Right lobe of liver (tissue), 4 donors: Measurements from ENCODE around the gene MAML2.

Experiments used
- POLR2A ChIP-seq: fragments of 450-650 bp; IDR thresholded peaks from one replicate; pipeline ENCODE4 v1.6.1; 2017; ENCODE audit warnings: antibody characterized with exemption, mild to moderate bottlenecking
- TF ChIP-seq, protein P1 (sequence below), 4 donors: fragments of 200-600 bp in 3 of 4; fragments of 450-650 bp in 1 of 4; IDR thresholded peaks; one replicate each; pipeline versions ENCODE4 v1.5.1 to v1.8.0; 2016 to 2022; ENCODE audit warnings: antibody characterized with exemption in 4 of 4, mild to moderate bottlenecking in 2 of 4
- donor health status: DM: no; HTN: no; CAD: no.
- donor health status: DM: no; HTN: no; CAD: no.
- donor health status: DM: no; HTN: yes; CAD: no.

DNA sequence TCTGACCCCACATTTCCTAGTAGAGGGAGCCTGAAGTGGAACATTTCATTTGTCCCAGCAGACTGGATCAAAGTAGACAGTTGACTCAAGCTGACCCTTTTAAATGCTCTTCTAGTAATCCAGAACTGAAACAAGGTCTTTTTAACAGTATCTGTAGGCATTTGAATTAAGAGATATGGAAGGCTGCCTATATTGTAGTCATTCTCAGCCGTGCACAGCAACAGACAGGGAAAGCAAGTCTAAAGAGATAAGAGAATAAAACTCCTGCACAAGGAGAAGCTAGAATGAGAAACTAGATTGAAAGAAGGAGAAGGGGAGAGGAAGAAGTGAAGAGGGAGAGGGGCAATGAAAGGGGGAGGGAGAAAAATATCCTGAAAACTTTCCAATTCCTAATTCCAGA is 238.5 kb downstream of the MAML2 start:
- TF ChIP-seq, protein P1, sequence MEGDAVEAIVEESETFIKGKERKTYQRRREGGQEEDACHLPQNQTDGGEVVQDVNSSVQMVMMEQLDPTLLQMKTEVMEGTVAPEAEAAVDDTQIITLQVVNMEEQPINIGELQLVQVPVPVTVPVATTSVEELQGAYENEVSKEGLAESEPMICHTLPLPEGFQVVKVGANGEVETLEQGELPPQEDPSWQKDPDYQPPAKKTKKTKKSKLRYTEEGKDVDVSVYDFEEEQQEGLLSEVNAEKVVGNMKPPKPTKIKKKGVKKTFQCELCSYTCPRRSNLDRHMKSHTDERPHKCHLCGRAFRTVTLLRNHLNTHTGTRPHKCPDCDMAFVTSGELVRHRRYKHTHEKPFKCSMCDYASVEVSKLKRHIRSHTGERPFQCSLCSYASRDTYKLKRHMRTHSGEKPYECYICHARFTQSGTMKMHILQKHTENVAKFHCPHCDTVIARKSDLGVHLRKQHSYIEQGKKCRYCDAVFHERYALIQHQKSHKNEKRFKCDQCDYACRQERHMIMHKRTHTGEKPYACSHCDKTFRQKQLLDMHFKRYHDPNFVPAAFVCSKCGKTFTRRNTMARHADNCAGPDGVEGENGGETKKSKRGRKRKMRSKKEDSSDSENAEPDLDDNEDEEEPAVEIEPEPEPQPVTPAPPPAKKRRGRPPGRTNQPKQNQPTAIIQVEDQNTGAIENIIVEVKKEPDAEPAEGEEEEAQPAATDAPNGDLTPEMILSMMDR (IDR thresholded peaks at IDR 0.05), result no peak
- no peak for TF ChIP-seq POLR2A
